T47D (cell line): ENCODE measurements around the gene NUP88.
A peak's percentile ranks its signal among the peaks of the same experiment; 100 is the strongest.
"Not testable (repeated sequence)": the region's sequence is repeated elsewhere in the genome, so short reads cannot be mapped to it uniquely, and the experiment has no call there.

ENCODE experiments used
- DNase-seq, 2 experiments: peaks; one replicate each; pipeline versions ENCODE4 v3.0.0 to v3.0.0-alpha.2; 2011 to 2012; ENCODE audit warnings: low read depth in 1 of 2, low spot score in 1 of 2
- JUND ChIP-seq: IDR thresholded peaks from 2 replicates; pipeline ENCODE4 v1.6.1; 2012; ENCODE audit warnings: low read depth
- in situ Hi-C: cut with HindIII; loops from 2 replicates; pipeline ENCODE4 v1.10.0; 2016; ENCODE audit warnings: low sequenced_read_pairs, low pct_unique_long_range_greater_than_20kb

NUP88 gene

GRCh38 chr17:5431949-5432556 lies 12.6 kb upstream of the NUP88 start:
- no peak for DNase-seq
- TF ChIP-seq JUND = no peak
- in situ Hi-C loops = no loop called here

GRCh38 chr17:5431234-5431633 lies 11.8 kb upstream of the NUP88 start:
- in situ Hi-C loops, DNase-seq: not testable (repeated sequence)

GRCh38 chr17:5430413-5430999 lies 11.0 kb upstream of the NUP88 start:
- DNase-seq = no peak
- in situ Hi-C loops = no loop called here

GRCh38 chr17:5429191-5429887 lies 9.9 kb upstream of the NUP88 start:
- no peak for TF ChIP-seq JUND
- in situ Hi-C loops = no loop called here
- peak in 1 of 2 experiments; percentile 25 for DNase-seq

More at GRCh38 chr17:5430413-5430999, 11.0 kb upstream of the NUP88 start:
- no peak for TF ChIP-seq JUND

DNA sequence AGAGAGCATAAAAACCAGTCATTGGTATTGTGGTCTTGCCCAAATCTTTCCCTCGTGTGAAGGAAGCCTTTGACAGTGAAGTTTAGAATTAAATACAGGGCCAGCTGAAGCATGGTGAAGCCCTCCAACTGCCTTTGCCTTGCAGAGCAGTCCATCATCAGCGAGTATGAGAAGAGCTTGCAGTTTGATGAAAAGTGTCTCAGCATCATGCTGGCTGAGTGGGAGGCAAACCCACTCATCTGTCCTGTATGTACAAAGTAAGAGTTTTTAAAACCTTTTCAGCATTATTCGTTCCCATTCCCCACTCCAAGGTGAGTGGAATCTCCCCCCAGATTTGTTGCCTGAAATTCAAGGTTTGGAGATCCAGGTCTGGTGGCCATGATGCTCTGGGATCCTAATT lies 6.4 kb upstream of the NUP88 start:
- no peak for DNase-seq
- in situ Hi-C loops = no loop called here

DNA sequence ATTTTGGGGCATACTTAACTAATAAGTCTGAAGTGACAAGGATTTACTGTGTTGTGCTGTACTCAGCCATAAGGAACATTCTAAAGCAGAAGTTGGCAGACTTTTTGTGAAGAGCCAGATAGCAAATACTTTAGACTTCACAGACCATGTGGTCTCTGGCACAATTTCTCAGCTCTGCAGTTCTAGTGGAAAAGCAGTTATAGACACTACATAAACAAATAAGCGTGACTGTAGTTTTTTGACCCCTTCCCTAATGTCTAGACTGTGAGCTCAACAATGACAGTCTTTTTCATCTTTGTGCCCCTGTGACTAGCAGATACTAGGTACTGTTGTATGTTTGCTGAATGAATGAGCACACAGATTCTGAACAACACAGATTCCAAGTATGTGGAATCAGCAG lies 5.4 kb upstream of the NUP88 start:
- in situ Hi-C loops = no loop called here
- TF ChIP-seq JUND = no peak
- no peak for DNase-seq

More for the DNA sequence above, 6.4 kb upstream of the NUP88 start:
- TF ChIP-seq JUND = no peak

DNA sequence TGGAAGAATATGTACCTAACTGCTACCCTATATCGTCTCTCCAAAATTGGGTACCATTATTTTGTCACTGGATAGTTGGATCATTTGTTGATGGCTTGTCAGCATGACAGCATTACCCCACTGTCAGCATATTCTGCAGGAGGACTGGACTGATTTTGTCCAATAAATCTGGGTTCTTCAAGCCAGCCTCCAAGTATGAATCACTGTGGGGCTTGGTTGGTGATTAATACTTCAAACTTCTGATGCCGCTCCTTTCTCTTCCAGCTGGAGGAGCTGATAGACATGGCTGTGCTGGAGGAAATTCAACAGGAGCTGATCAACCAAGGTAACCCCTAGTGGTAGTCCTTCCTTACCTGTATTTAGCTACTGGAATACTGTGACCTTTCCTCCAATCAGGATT lies 3.0 kb upstream of the NUP88 start:
- TF ChIP-seq JUND = no peak
- DNase-seq = no peak
- in situ Hi-C loops = no loop called here

- TF ChIP-seq JUND = no peak
- in situ Hi-C loops = no loop called here
- peak in 1 of 2 experiments; percentile 67 for DNase-seq
Observed at GRCh38 chr17:5419959-5420653, 644 bp upstream of the NUP88 start, which contains the start of gene RPAIN. TSS of gene RPAIN (plus strand) at chr17:5420182. CDS start at chr17:5420211, 29 bp downstream.

GRCh38 chr17:5418858-5419355 lies 555 bp downstream of the NUP88 start:
- in situ Hi-C loops = no loop called here
- no peak for TF ChIP-seq JUND
- DNase-seq = peak in 1 of 2 experiments; percentile 70

- in situ Hi-C loops = no loop called here
- DNase-seq = no peak
- TF ChIP-seq JUND = no peak
Observed at GRCh38 chr17:5416901-5417300, 2.6 kb downstream of the NUP88 start.

DNA sequence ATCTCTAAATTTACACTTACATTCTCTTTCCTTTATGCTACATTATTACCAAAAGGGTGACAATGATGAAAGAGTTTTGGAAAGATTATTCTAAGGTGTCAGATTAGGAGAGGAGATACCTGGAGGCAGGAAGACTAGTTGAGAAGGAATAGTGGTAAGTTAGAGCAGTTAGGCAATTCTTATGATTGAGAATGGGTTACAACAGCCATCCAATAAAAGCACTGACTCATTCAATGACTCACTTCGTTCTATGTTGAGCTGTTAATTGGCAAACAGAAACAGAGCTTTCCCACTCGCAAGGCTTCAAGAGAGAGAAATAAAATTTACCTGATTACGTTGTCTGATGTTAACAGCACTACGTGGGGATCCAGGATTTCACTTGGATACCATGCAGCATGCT lies 5.8 kb downstream of the NUP88 start:
- no peak for TF ChIP-seq JUND
- in situ Hi-C loops = no loop called here
- DNase-seq = no peak

DNA sequence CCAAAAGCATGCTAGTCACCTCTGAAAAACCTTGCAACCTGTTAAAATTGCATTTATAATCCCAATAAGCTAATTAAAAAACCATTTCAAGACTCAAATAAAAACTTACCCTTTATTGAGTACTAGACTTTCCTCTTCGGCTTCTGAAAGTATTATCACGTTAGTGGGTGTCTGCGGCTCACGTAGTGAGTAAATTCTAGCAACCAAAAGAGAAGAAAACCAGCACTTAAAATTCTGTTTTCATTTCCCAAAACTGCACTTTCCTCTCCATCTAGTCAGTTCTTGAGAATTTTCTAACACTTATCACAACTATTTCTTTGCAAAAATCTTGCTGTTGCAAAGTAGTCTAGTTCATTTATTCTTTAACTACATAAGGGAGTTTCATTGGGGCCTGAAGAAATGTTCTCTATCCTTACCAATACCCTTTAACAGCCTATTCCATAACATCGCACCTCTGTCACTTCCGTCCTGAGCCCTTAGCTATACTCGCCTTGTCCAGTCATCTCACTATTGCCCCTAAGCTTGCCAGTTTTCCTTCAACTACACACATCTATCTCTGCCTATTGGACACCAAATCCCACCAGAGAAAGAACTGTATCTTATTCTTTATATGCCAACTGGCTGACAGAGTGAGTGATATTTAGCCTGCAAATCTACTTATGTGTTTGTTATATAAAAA lies 8.7 kb downstream of the NUP88 start:
- in situ Hi-C loops = no loop called here
- DNase-seq = no peak
- no peak for TF ChIP-seq JUND
